ENCODE measurements around the gene NRXN3.

Gene NRXN3

GRCh38 chr14:79573486-79573885 is 1403.3 kb downstream of the NRXN3 start:
- H3K27ac ChIP-seq (ENCODE audit: low read depth, low read length), result no peak overlapping the region
- H3K9me3 ChIP-seq (ENCODE audit: control insufficient read depth in 5 of 5, low read length in 5 of 5), result no peaks in the 10 kb centered on the region
- H3K4me1 ChIP-seq (ENCODE audit: control insufficient read depth in 5 of 5, insufficient read depth in 5 of 5, low read length in 5 of 5), result no peaks in the 10 kb centered on the region
- no peaks in the 10 kb centered on the region for H3K36me3 ChIP-seq (ENCODE audit: control insufficient read depth in 5 of 5, insufficient read depth in 5 of 5, low read length in 5 of 5)
- no peaks in the 10 kb centered on the region for H3K27me3 ChIP-seq (ENCODE audit: control insufficient read depth in 5 of 5, insufficient read depth in 4 of 5, low read length in 5 of 5)
- no peak overlapping the region for H3K9ac ChIP-seq (ENCODE audit: low read length in 5 of 5)
- H3K4me3 ChIP-seq (ENCODE audit: low read depth in 1 of 5, low read length in 5 of 5), result no peak overlapping the region

- no peaks in the 10 kb centered on the region for H3K36me3 ChIP-seq (ENCODE audit: control insufficient read depth in 5 of 5, insufficient read depth in 5 of 5, low read length in 5 of 5)
- no peak overlapping the region for H3K27ac ChIP-seq (ENCODE audit: low read depth, low read length)
- H3K4me3 ChIP-seq (ENCODE audit: low read depth in 1 of 5, low read length in 5 of 5), result no peak overlapping the region
- H3K4me1 ChIP-seq (ENCODE audit: control insufficient read depth in 5 of 5, insufficient read depth in 5 of 5, low read length in 5 of 5), result no peaks in the 10 kb centered on the region
- no peak overlapping the region for H3K9ac ChIP-seq (ENCODE audit: low read length in 5 of 5)
- no peaks in the 10 kb centered on the region for H3K27me3 ChIP-seq (ENCODE audit: control insufficient read depth in 5 of 5, insufficient read depth in 4 of 5, low read length in 5 of 5)
- H3K9me3 ChIP-seq (ENCODE audit: control insufficient read depth in 5 of 5, low read length in 5 of 5), result no peaks in the 10 kb centered on the region
Measured at GRCh38 chr14:79575032-79575431, 1404.9 kb downstream of the NRXN3 start.

GRCh38 chr14:79576424-79576823 is 1406.3 kb downstream of the NRXN3 start:
- Histone ChIP-seq H3K9ac (ENCODE audit: low read length in 5 of 5) (no peak overlapping the region), H3K27ac (ENCODE audit: low read depth, low read length) (no peak overlapping the region), H3K9me3 (ENCODE audit: control insufficient read depth in 5 of 5, low read length in 5 of 5) (no peaks in the 10 kb centered on the region), H3K4me1 (ENCODE audit: control insufficient read depth in 5 of 5, insufficient read depth in 5 of 5, low read length in 5 of 5) (no peaks in the 10 kb centered on the region), H3K36me3 (ENCODE audit: control insufficient read depth in 5 of 5, insufficient read depth in 5 of 5, low read length in 5 of 5) (no peaks in the 10 kb centered on the region), H3K4me3 (ENCODE audit: low read depth in 1 of 5, low read length in 5 of 5) (no peak overlapping the region), H3K27me3 (ENCODE audit: control insufficient read depth in 5 of 5, insufficient read depth in 4 of 5, low read length in 5 of 5) (no peaks in the 10 kb centered on the region)

GRCh38 chr14:79578470-79578869 is 1408.3 kb downstream of the NRXN3 start:
- no peak overlapping the region for H3K9ac ChIP-seq (ENCODE audit: low read length in 5 of 5)
- no peaks in the 10 kb centered on the region for H3K4me1 ChIP-seq (ENCODE audit: control insufficient read depth in 5 of 5, insufficient read depth in 5 of 5, low read length in 5 of 5)
- no peaks in the 10 kb centered on the region for H3K9me3 ChIP-seq (ENCODE audit: control insufficient read depth in 5 of 5, low read length in 5 of 5)
- no peaks in the 10 kb centered on the region for H3K27me3 ChIP-seq (ENCODE audit: control insufficient read depth in 5 of 5, insufficient read depth in 4 of 5, low read length in 5 of 5)
- no peak overlapping the region for H3K27ac ChIP-seq (ENCODE audit: low read depth, low read length)
- no peaks in the 10 kb centered on the region for H3K36me3 ChIP-seq (ENCODE audit: control insufficient read depth in 5 of 5, insufficient read depth in 5 of 5, low read length in 5 of 5)
- no peak overlapping the region for H3K4me3 ChIP-seq (ENCODE audit: low read depth in 1 of 5, low read length in 5 of 5)

GRCh38 chr14:79580414-79580813 is 1410.2 kb downstream of the NRXN3 start:
- no peak overlapping the region for H3K27ac ChIP-seq (ENCODE audit: low read depth, low read length)
- no peak overlapping the region for H3K4me3 ChIP-seq (ENCODE audit: low read depth in 1 of 5, low read length in 5 of 5)
- H3K9ac ChIP-seq (ENCODE audit: low read length in 5 of 5), result no peak overlapping the region
- H3K27me3 ChIP-seq (ENCODE audit: control insufficient read depth in 5 of 5, insufficient read depth in 4 of 5, low read length in 5 of 5), result no peaks in the 10 kb centered on the region
- peaks cover 0 to 9% (median 0%) of the 10 kb centered on the region in 5 donors for H3K4me1 ChIP-seq (ENCODE audit: control insufficient read depth in 5 of 5, insufficient read depth in 5 of 5, low read length in 5 of 5)
- no peaks in the 10 kb centered on the region for H3K36me3 ChIP-seq (ENCODE audit: control insufficient read depth in 5 of 5, insufficient read depth in 5 of 5, low read length in 5 of 5)
- no peaks in the 10 kb centered on the region for H3K9me3 ChIP-seq (ENCODE audit: control insufficient read depth in 5 of 5, low read length in 5 of 5)

GRCh38 chr14:79580906-79581305 is 1410.7 kb downstream of the NRXN3 start:
- no peaks in the 10 kb centered on the region for H3K27me3 ChIP-seq (ENCODE audit: control insufficient read depth in 5 of 5, insufficient read depth in 4 of 5, low read length in 5 of 5)
- no peak overlapping the region for H3K27ac ChIP-seq (ENCODE audit: low read depth, low read length)
- H3K9me3 ChIP-seq (ENCODE audit: control insufficient read depth in 5 of 5, low read length in 5 of 5), result no peaks in the 10 kb centered on the region
- peaks cover 0 to 12% (median 0%) of the 10 kb centered on the region in 5 donors for H3K4me1 ChIP-seq (ENCODE audit: control insufficient read depth in 5 of 5, insufficient read depth in 5 of 5, low read length in 5 of 5)
- no peak overlapping the region for H3K9ac ChIP-seq (ENCODE audit: low read length in 5 of 5)
- H3K4me3 ChIP-seq (ENCODE audit: low read depth in 1 of 5, low read length in 5 of 5), result no peak overlapping the region
- no peaks in the 10 kb centered on the region for H3K36me3 ChIP-seq (ENCODE audit: control insufficient read depth in 5 of 5, insufficient read depth in 5 of 5, low read length in 5 of 5)

GRCh38 chr14:79581912-79582576 is 1411.9 kb downstream of the NRXN3 start:
- H3K9ac ChIP-seq (ENCODE audit: low read length in 5 of 5), result no peak overlapping the region
- no peaks in the 10 kb centered on the region for H3K9me3 ChIP-seq (ENCODE audit: control insufficient read depth in 5 of 5, low read length in 5 of 5)
- H3K4me3 ChIP-seq (ENCODE audit: low read depth in 1 of 5, low read length in 5 of 5), result no peak overlapping the region
- H3K36me3 ChIP-seq (ENCODE audit: control insufficient read depth in 5 of 5, insufficient read depth in 5 of 5, low read length in 5 of 5), result no peaks in the 10 kb centered on the region
- no peak overlapping the region for H3K27ac ChIP-seq (ENCODE audit: low read depth, low read length)
- H3K4me1 ChIP-seq (ENCODE audit: control insufficient read depth in 5 of 5, insufficient read depth in 5 of 5, low read length in 5 of 5), result peaks cover 0 to 22% (median 7%) of the 10 kb centered on the region in 5 donors
- H3K27me3 ChIP-seq (ENCODE audit: control insufficient read depth in 5 of 5, insufficient read depth in 4 of 5, low read length in 5 of 5), result no peaks in the 10 kb centered on the region

GRCh38 chr14:79583738-79584408 is 1413.7 kb downstream of the NRXN3 start:
- H3K36me3 ChIP-seq (ENCODE audit: control insufficient read depth in 5 of 5, insufficient read depth in 5 of 5, low read length in 5 of 5), result no peaks in the 10 kb centered on the region
- no peaks in the 10 kb centered on the region for H3K27me3 ChIP-seq (ENCODE audit: control insufficient read depth in 5 of 5, insufficient read depth in 4 of 5, low read length in 5 of 5)
- H3K4me3 ChIP-seq (ENCODE audit: low read depth in 1 of 5, low read length in 5 of 5), result no peak overlapping the region
- peaks cover 0 to 28% (median 8%) of the 10 kb centered on the region in 5 donors for H3K4me1 ChIP-seq (ENCODE audit: control insufficient read depth in 5 of 5, insufficient read depth in 5 of 5, low read length in 5 of 5)
- H3K9me3 ChIP-seq (ENCODE audit: control insufficient read depth in 5 of 5, low read length in 5 of 5), result no peaks in the 10 kb centered on the region
- H3K9ac ChIP-seq (ENCODE audit: low read length in 5 of 5), result no peak overlapping the region
- H3K27ac ChIP-seq (ENCODE audit: low read depth, low read length), result no peak overlapping the region

GRCh38 chr14:79584679-79585078 is 1414.5 kb downstream of the NRXN3 start:
- Histone ChIP-seq H3K36me3 (ENCODE audit: control insufficient read depth in 5 of 5, insufficient read depth in 5 of 5, low read length in 5 of 5) (no peaks in the 10 kb centered on the region), H3K27ac (ENCODE audit: low read depth, low read length) (no peak overlapping the region), H3K4me1 (ENCODE audit: control insufficient read depth in 5 of 5, insufficient read depth in 5 of 5, low read length in 5 of 5) (peaks cover 0 to 28% (median 8%) of the 10 kb centered on the region in 5 donors), H3K27me3 (ENCODE audit: control insufficient read depth in 5 of 5, insufficient read depth in 4 of 5, low read length in 5 of 5) (no peaks in the 10 kb centered on the region), H3K4me3 (ENCODE audit: low read depth in 1 of 5, low read length in 5 of 5) (no peak overlapping the region), H3K9ac (ENCODE audit: low read length in 5 of 5) (no peak overlapping the region), H3K9me3 (ENCODE audit: control insufficient read depth in 5 of 5, low read length in 5 of 5) (no peaks in the 10 kb centered on the region)

- Histone ChIP-seq H3K36me3 (ENCODE audit: control insufficient read depth in 5 of 5, insufficient read depth in 5 of 5, low read length in 5 of 5) (no peaks in the 10 kb centered on the region), H3K9ac (ENCODE audit: low read length in 5 of 5) (no peak overlapping the region), H3K27ac (ENCODE audit: low read depth, low read length) (no peak overlapping the region), H3K9me3 (ENCODE audit: control insufficient read depth in 5 of 5, low read length in 5 of 5) (no peaks in the 10 kb centered on the region), H3K4me1 (ENCODE audit: control insufficient read depth in 5 of 5, insufficient read depth in 5 of 5, low read length in 5 of 5) (peaks cover 0 to 28% (median 8%) of the 10 kb centered on the region in 5 donors), H3K4me3 (ENCODE audit: low read depth in 1 of 5, low read length in 5 of 5) (no peak overlapping the region), H3K27me3 (ENCODE audit: control insufficient read depth in 5 of 5, insufficient read depth in 4 of 5, low read length in 5 of 5) (no peaks in the 10 kb centered on the region)
Measured at GRCh38 chr14:79585845-79586244, 1415.7 kb downstream of the NRXN3 start.
